Activated CD8-positive, alpha-beta T cell treated with anti-CD3 and anti-CD28 coated beads for 36 hours (primary cell): ENCODE data around the gene R3HDM4. TPM values are rescaled to one million over a fixed set of nuclear protein-coding genes. Genes with fewer than 3 reads are reported as not detected.
A peak's percentile ranks its signal among the peaks of the same experiment; 100 is the strongest.

Source experiments
- ATAC-seq: fragments of 200-7000 bp; cut with Tn5 transposase; one replicate; pipeline ENCODE4 v1.10.0; 2021; ENCODE audit warnings: mild to moderate bottlenecking, moderate library complexity
- CTCF ChIA-PET: fragments of 350-600 bp; sonication (Branson Sonifier 250); formaldehyde crosslinking; loops from one replicate; lab custom pipeline; 2021; ENCODE audit warnings: antibody characterized with exemption; lab: Charles Lee
- POLR2A ChIA-PET: fragments of 350-600 bp; sonication (Branson Sonifier 250); formaldehyde crosslinking; loops from one replicate; lab custom pipeline; 2021; ENCODE audit warnings: antibody characterized with exemption; lab: Charles Lee
- DNase-seq: peaks from one replicate; pipeline ENCODE4 v3.0.0-alpha.2; 2020
- H3K27ac Mint-ChIP-seq: one replicate; pipeline ENCODE4 v1.8.0; 2021; ENCODE audit warnings: mild to moderate bottlenecking, mixed read lengths
- H3K27me3 Mint-ChIP-seq: one replicate; pipeline ENCODE4 v1.8.0; 2021; ENCODE audit warnings: mixed read lengths
- H3K36me3 Mint-ChIP-seq: one replicate; pipeline ENCODE4 v1.8.0; 2021; ENCODE audit warnings: low read depth, mixed read lengths
- H3K4me1 Mint-ChIP-seq: one replicate; pipeline ENCODE4 v1.8.0; 2021; ENCODE audit warnings: low read depth, mixed read lengths
- H3K4me3 Mint-ChIP-seq: one replicate; pipeline ENCODE4 v1.8.0; 2021; ENCODE audit warnings: mild to moderate bottlenecking, moderate library complexity, mixed read lengths
- H3K9me3 Mint-ChIP-seq: one replicate; pipeline ENCODE4 v1.8.0; 2021; ENCODE audit warnings: mixed read lengths
- CTCF ChIP-seq: fragments of 200-600 bp; IDR thresholded peaks from one replicate; pipeline ENCODE4 v1.8.0; 2022; ENCODE audit warnings: antibody characterized with exemption, mild to moderate bottlenecking
- intact Hi-C: fragments of 100-400 bp; cut with micrococcal nuclease; formaldehyde crosslinking; loops from one replicate; pipeline ENCODE4 v1.10.0; 2022
- total RNA-seq, 2 experiments: library from RNA; stranded (reverse); gene quantifications; one replicate each; pipeline ENCODE4 v1.2.3, GENCODE V29; 2021

R3HDM4 gene
- total RNA-seq, 2 experiments from 2014 or later = 58.4 to 61.5 TPM

DNA sequence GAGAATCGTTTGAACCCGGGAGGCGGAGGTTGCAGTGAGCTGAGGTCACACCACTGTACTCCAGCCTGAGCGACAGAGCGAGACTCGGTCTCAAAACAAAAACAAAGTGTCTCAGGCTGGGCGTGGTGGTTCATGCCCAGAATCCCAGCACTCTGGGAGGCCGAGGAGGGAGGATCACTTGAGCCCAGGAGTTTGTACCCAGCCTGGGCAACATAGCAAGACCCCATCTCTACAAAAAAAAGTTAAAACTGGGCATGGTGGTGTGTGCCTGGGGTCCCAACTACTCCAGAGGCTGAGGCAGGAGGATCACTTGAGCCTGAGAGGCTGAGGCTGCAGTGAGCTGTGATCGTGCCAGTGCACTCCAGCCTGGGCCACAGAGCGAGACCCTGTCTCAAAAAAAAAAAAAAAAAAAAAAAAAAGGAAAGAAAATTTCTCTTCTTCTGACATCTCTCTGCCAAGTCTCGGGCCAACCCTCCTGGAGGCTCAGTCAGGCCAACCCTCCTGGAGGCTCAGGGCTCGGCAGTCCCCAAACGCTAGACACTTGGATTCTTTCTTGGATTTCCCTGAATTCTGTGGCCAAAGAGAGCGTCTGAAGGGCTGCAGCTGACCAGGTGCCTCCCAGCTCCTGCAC, 39.1 kb upstream of the R3HDM4 start:
- Mint-ChIP-seq H3K9me3 (no peaks in the 10 kb centered on the region), H3K4me1 (peaks cover 7% of the 10 kb centered on the region), H3K27me3 (no peaks in the 10 kb centered on the region), H3K27ac (no peak overlapping the region), H3K36me3 (no peaks in the 10 kb centered on the region), H3K4me3 (no peak overlapping the region)
- POLR2A ChIA-PET = interaction anchor here (1.0 kb wide), 1 partner anchor 14 kb away, joined by 3 read pairs; no protein-coding TSS in a partner anchor
- no peak for TF ChIP-seq CTCF
- DNase-seq (no peak), ATAC-seq (no peak)
- intact Hi-C loops = no loop called here
- CTCF ChIA-PET = no interaction called here

GRCh38 chr19:950352-951066, 37.5 kb upstream of the R3HDM4 start:
- no peak for ATAC-seq
- no peak for TF ChIP-seq CTCF
- Mint-ChIP-seq H3K27me3 (no peaks in the 10 kb centered on the region), H3K36me3 (no peaks in the 10 kb centered on the region), H3K9me3 (no peaks in the 10 kb centered on the region), H3K4me1 (peaks cover 7% of the 10 kb centered on the region), H3K4me3 (no peak overlapping the region), H3K27ac (no peak overlapping the region)
- DNase-seq = no peak
- POLR2A ChIA-PET = no interaction called here
- intact Hi-C loops = no loop called here
- CTCF ChIA-PET = no interaction called here

DNA sequence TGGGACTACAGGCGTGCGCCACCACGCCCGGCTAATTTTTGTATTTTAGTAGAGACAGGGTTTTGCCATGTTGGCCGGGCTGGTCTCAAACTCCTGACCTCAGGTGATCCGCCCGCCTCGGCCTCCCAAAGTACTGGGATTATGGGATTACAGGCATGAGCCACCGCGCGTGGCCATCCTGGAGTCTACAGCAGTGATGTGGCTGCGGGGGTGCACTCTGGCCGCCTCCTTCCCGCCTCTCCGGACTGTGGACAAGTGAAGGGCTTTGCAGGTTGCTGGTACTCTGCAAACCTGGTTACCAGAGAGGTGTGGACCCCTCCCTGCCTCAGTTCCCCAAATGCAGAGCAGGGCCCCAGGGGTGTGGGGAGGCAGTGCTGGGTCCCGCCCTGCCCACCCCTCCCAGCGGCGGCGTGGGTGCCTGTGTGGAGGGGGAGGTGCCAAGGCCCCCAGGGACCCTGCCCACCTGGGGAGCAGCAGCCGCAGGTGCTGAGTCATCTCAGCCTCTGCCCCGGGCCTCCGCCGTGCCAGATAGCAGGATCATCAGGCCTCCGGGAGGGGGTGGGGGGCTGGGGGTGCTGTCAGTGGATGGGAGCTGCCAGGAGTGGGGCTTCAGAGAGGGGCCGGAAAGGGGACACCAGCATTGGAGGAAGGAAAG, 36.0 kb upstream of the R3HDM4 start:
- DNase-seq (no peak), ATAC-seq (no peak)
- intact Hi-C loops = no loop called here
- ChIA-PET CTCF (no interaction called here), POLR2A (interaction anchor here (1.2 kb wide), 1 partner anchor 18 kb away, joined by 6 read pairs; no protein-coding TSS in a partner anchor)
- no peaks in the 10 kb centered on the region for H3K27me3 Mint-ChIP-seq
- H3K36me3 Mint-ChIP-seq = no peaks in the 10 kb centered on the region
- no peak overlapping the region for H3K27ac Mint-ChIP-seq
- no peaks in the 10 kb centered on the region for H3K9me3 Mint-ChIP-seq
- H3K4me3 Mint-ChIP-seq = no peak overlapping the region
- H3K4me1 Mint-ChIP-seq = peaks cover 7% of the 10 kb centered on the region
- no peak for TF ChIP-seq CTCF

DNA sequence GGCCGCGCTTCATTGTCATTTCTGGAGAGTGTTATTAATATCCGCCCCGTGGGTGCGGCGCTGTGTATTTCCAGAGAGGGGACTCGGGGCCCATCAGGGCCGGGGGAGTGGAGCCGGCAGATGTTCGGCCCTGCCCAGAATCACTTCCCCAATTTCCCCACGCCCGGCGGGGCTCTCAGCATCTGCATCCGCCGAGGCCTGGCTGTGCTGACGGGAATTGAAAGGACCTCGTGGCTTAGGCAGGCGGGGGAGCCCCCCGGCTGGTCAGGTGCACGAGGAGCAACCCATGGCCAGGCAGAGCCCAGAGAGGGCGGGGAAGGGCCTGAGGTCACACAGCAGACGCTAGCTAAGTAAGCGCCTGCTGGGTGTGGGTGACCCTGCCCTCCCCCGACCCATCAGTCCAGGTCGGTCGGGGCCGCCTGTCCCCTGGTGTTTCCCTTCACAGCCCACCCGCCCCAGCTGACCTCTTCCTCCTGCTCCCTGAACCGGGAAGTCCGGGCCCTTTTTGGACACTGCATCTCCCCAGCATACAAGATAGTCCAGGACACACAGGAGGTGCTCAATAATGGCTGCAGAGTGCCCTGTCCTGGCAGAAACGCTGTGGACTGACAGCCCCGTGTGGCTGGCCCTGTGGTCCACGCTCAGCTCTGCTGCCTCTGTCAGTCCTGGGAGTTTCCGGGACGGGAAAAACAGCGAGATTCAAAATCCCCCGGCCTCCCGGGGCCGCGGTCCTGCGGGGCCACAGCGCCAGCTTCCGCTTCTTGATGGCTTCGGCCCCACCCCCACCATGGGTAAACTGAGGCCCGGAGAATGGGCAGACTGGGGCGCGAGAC, 34.9 kb upstream of the R3HDM4 start:
- POLR2A ChIA-PET = interaction anchor here (1.2 kb wide), 1 partner anchor 19 kb away, joined by 6 read pairs; no protein-coding TSS in a partner anchor
- H3K4me3 Mint-ChIP-seq = no peak overlapping the region
- H3K27me3 Mint-ChIP-seq = no peaks in the 10 kb centered on the region
- no peak overlapping the region for H3K27ac Mint-ChIP-seq
- intact Hi-C loops = no loop called here
- no peak for DNase-seq
- ATAC-seq = peak; percentile 37
- H3K4me1 Mint-ChIP-seq = peaks cover 2% of the 10 kb centered on the region
- TF ChIP-seq CTCF = no peak
- no peaks in the 10 kb centered on the region for H3K9me3 Mint-ChIP-seq
- H3K36me3 Mint-ChIP-seq = no peaks in the 10 kb centered on the region
- CTCF ChIA-PET = interaction anchor here (1.0 kb wide), 1 partner anchor 23 kb away, joined by 3 read pairs; no protein-coding TSS in a partner anchor
